Fibroblast of lung (primary cell): Measurements from ENCODE around the gene IGSF23. TPM values are rescaled to one million over a fixed set of nuclear protein-coding genes. Genes with fewer than 3 reads are reported as not detected.
A peak's percentile ranks its signal among the peaks of the same experiment; 100 is the strongest.

ENCODE experiments used
- DNase-seq, 2 donors: peaks; one replicate each; pipeline versions ENCODE4 v3.0.0 to v3.0.0-alpha.2; 2010; ENCODE audit warnings: low read depth in 2 of 2
- H2AFZ ChIP-seq: 2 replicates; pipeline ENCODE4 v1.5.1; 2012; ENCODE audit warnings: low read length, control low read depth, inconsistent platforms
- H3K27ac ChIP-seq: 2 replicates; pipeline ENCODE4 v1.5.1; 2011; ENCODE audit warnings: low read length, control low read depth; ENCODE audit not compliant: insufficient read depth
- H3K27me3 ChIP-seq: 2 replicates; pipeline ENCODE4 v1.5.1; 2011; ENCODE audit warnings: mild to moderate bottlenecking, low read length; ENCODE audit not compliant: control insufficient read depth, insufficient read depth
- H3K36me3 ChIP-seq: 2 replicates; pipeline ENCODE4 v1.5.1; 2011; ENCODE audit warnings: low read length; ENCODE audit not compliant: control insufficient read depth, insufficient read depth
- H3K4me1 ChIP-seq: 2 replicates; pipeline ENCODE4 v1.5.1; 2011; ENCODE audit warnings: low read length; ENCODE audit not compliant: control insufficient read depth, insufficient read depth; ENCODE audit errors: extremely low read depth
- H3K4me2 ChIP-seq: 2 replicates; pipeline ENCODE4 v1.5.1; 2011; ENCODE audit warnings: low read length, control low read depth; ENCODE audit not compliant: insufficient read depth; ENCODE audit errors: extremely low read depth
- H3K4me3 ChIP-seq, 4 experiments: fragments of 200-600 bp in 1 of 4; sonication (generic) in 1 of 4; replicated peaks in 1 of 4; 2 replicates each; pipeline ENCODE4 v1.5.1; 2011 to 2016; ENCODE audit warnings: low read length in 4 of 4, low read depth in 3 of 4, mild to moderate bottlenecking in 3 of 4, control low read depth in 2 of 4, inconsistent platforms in 1 of 4, mixed read lengths in 1 of 4; ENCODE audit not compliant: insufficient read depth in 1 of 4; ENCODE audit errors: control extremely low read depth in 1 of 4
- H3K79me2 ChIP-seq: 2 replicates; pipeline ENCODE4 v1.5.1; 2012; ENCODE audit warnings: mild to moderate bottlenecking, low read length, inconsistent platforms; ENCODE audit not compliant: control insufficient read depth, insufficient read depth
- H3K9ac ChIP-seq: 2 replicates; pipeline ENCODE4 v1.5.1; 2011; ENCODE audit warnings: mild to moderate bottlenecking, low read length, control low read depth; ENCODE audit not compliant: insufficient read depth
- H3K9me3 ChIP-seq: 2 replicates; pipeline ENCODE4 v1.5.1; 2012; ENCODE audit warnings: low read depth, low read length; ENCODE audit not compliant: control insufficient read depth, insufficient read depth
- H4K20me1 ChIP-seq: 2 replicates; pipeline ENCODE4 v1.5.1; 2011; ENCODE audit warnings: low read length; ENCODE audit not compliant: control insufficient read depth, insufficient read depth; ENCODE audit errors: extremely low read depth
- CTCF ChIP-seq, 2 donors: IDR thresholded peaks in 1 of 2; conservative IDR thresholded peaks in 1 of 2; 1 replicate in 1 of 2; 2 replicates in 1 of 2; pipeline ENCODE4 v1.5.1; 2011 to 2012; ENCODE audit warnings: low read length in 2 of 2, control low read depth in 1 of 2, inconsistent platforms in 1 of 2, low read depth in 1 of 2, mild to moderate bottlenecking in 1 of 2
- EZH2 ChIP-seq: IDR thresholded peaks from 2 replicates; pipeline ENCODE4 v1.5.1; 2012; ENCODE audit warnings: low read length, control low read depth, mild to moderate bottlenecking; ENCODE audit errors: missing control alignments
- polyA plus RNA-seq, 2 donors: library from polyadenylated mRNA; depleted of rRNA in 1 of 2; stranded (reverse) in 1 of 2; unstranded in 1 of 2; fragments of >200 nt; gene quantifications; 2 replicates each; pipeline ENCODE4 v1.2.1, GENCODE V29; 2011 to 2012; ENCODE audit warnings: missing spikeins in 1 of 2
- total RNA-seq: library from RNA; depleted of rRNA; stranded (reverse); fragments of >200 nt; gene quantifications from 2 replicates; pipeline ENCODE4 v1.2.1, GENCODE V29; 2014

The IGSF23 gene
- total and polyA plus RNA-seq, 2 donors (not counting 1 experiment from before 2014, with no cell fraction given), result 0.33 to 1.3 TPM

GRCh38 chr19:44662691-44663385 is 49.5 kb downstream of the IGSF23 start:
- DNase-seq, result peak; percentile 61 to 92
- Histone ChIP-seq H3K27ac (peak overlapping the region; percentile 58), H3K4me3 (no peak overlapping the region), H3K9me3 (no peaks in the 10 kb centered on the region), H3K27me3 (no peaks in the 10 kb centered on the region), H4K20me1 (no peaks in the 10 kb centered on the region), H3K79me2 (no peaks in the 10 kb centered on the region), H3K4me2 (no peak overlapping the region), H3K9ac (no peak overlapping the region), H3K4me1 (peaks cover 16% of the 10 kb centered on the region), H2AFZ (no peak overlapping the region), H3K36me3 (peaks cover 20% of the 10 kb centered on the region)
- TF ChIP-seq CTCF (conservative IDR thresholded peaks at IDR 0.05 in 1 of 2, IDR thresholded peaks at IDR 0.05 in 1 of 2; ENCODE audit: low read depth in 1 of 2, low read length in 2 of 2) (no peak), EZH2 (no peak)

GRCh38 chr19:44663996-44664395 is 50.6 kb downstream of the IGSF23 start:
- TF ChIP-seq CTCF (conservative IDR thresholded peaks at IDR 0.05 in 1 of 2, IDR thresholded peaks at IDR 0.05 in 1 of 2; ENCODE audit: low read depth in 1 of 2, low read length in 2 of 2), result no peak
- no peak for TF ChIP-seq EZH2
- no peak overlapping the region for H3K4me3 ChIP-seq

GRCh38 chr19:44664976-44665375 is 51.6 kb downstream of the IGSF23 start:
- Histone ChIP-seq H3K4me2 (no peak overlapping the region), H4K20me1 (no peaks in the 10 kb centered on the region), H3K4me1 (peaks cover 16% of the 10 kb centered on the region), H3K79me2 (no peaks in the 10 kb centered on the region), H3K9me3 (no peaks in the 10 kb centered on the region), H3K9ac (no peak overlapping the region), H3K27me3 (no peaks in the 10 kb centered on the region), H3K4me3 (no peak overlapping the region), H3K27ac (no peak overlapping the region), H3K36me3 (peaks cover 9% of the 10 kb centered on the region), H2AFZ (no peak overlapping the region)
- DNase-seq, result no peak
- TF ChIP-seq EZH2, result no peak
- TF ChIP-seq CTCF (conservative IDR thresholded peaks at IDR 0.05 in 1 of 2, IDR thresholded peaks at IDR 0.05 in 1 of 2; ENCODE audit: low read depth in 1 of 2, low read length in 2 of 2), result no peak

More at GRCh38 chr19:44663996-44664395, 50.6 kb downstream of the IGSF23 start:
- no peaks in the 10 kb centered on the region for H3K79me2 ChIP-seq
- DNase-seq, result no peak
- H2AFZ ChIP-seq, result no peak overlapping the region
- no peaks in the 10 kb centered on the region for H4K20me1 ChIP-seq
- H3K4me1 ChIP-seq, result peaks cover 16% of the 10 kb centered on the region
- peaks cover 14% of the 10 kb centered on the region for H3K36me3 ChIP-seq
- H3K27me3 ChIP-seq, result no peaks in the 10 kb centered on the region
- H3K9me3 ChIP-seq, result no peaks in the 10 kb centered on the region
- H3K27ac ChIP-seq, result no peak overlapping the region
- H3K4me2 ChIP-seq, result no peak overlapping the region
- no peak overlapping the region for H3K9ac ChIP-seq
